Measurements from ENCODE around the gene SYNE1.

Gene SYNE1

DNA sequence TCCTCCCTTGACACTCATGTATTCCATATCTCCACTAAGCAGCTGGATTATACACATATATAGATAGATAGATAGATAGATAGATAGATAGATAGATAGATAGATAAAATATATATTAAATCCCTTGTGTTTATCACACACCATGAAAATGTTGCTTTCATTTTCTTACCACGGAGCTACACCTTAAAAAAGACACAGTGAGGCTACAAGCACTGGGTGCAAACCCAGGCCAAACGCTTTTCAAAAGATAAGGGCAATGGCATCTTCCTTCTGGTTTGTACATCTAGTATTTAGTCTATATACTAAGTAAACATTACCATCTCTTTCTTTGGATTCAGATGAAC, 452.6 kb downstream of the SYNE1 start:
- DNase-seq (ENCODE audit: low spot score): no peak

DNA sequence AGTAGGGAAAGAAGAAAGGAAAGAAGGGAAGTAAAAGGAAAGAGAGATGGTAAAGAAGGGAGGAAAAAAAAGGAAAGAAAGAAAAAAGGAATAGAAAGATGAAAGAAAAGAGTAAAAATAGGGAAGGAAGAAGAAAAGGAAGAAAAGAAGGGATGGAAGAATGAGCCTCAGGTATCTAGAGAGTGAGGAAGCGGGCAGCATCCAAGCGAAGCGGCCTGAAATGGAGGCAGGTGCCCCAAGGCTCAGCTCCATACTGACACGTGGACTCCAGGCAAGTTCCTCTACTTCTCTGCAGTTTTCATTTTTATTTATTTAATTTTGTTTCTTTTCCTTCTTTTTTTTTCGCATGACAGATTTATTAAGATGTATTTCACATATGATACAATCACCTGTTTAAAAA, 456.6 kb downstream of the SYNE1 start:
- no peak for DNase-seq (ENCODE audit: low spot score)

DNA sequence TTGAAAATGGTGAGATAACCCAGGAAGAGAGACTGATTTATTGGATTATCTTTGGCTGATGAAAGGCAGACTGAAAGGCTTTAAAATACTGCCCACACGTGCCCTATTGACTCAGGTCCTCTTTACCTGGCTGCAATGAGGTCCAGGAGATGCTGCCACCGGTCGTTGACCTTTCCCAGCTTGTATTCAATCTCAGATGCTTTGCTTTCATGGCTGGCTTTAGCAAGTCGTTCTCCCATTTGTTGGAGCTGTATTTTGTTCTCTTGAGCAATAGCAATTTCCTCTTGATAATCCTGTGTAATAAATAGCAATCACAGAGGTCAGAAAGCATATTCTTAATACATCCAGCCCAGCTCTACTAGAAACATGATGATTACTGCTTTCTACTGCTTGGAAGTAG, 460.9 kb downstream of the SYNE1 start:
- no peak for DNase-seq (ENCODE audit: low spot score)

DNA sequence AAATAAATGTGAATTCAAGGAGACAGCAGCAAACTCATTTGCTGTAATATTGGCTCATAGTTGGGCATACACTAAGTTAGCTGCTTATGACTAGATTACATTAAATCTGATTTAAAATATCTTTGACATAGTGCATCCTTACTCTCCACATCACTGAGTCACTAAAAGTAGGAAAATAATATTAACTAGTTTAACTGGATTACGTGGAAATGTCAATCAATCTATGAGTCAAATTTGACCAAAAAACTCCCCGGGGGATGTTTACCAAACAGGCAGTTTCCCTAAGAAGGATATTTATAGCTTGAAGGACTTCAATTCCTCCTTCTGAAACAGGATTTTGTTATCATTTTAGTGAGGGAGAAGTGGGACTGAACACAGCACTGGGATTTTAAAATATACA, 463.2 kb downstream of the SYNE1 start:
- no peak for DNase-seq (ENCODE audit: low spot score)

DNA sequence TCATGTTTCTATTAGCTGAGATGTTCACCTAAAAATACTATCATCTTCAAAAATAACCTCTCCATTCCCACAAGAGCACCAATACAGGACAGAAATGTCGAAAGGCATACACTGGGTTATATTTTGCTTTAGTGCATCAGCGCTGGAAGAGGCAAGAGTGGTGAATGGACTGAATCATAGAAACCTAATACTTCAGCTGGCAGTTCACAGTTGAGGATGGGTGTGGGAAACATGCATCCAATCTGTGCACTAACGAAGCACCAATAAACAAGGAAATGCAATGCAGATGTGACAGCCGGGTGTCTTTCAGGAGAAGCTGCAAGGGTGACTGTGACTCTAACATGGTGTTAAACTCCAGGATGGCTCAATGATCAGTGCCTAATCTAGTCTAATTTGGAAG, 463.8 kb downstream of the SYNE1 start:
- DNase-seq (ENCODE audit: low spot score): no peak

DNA sequence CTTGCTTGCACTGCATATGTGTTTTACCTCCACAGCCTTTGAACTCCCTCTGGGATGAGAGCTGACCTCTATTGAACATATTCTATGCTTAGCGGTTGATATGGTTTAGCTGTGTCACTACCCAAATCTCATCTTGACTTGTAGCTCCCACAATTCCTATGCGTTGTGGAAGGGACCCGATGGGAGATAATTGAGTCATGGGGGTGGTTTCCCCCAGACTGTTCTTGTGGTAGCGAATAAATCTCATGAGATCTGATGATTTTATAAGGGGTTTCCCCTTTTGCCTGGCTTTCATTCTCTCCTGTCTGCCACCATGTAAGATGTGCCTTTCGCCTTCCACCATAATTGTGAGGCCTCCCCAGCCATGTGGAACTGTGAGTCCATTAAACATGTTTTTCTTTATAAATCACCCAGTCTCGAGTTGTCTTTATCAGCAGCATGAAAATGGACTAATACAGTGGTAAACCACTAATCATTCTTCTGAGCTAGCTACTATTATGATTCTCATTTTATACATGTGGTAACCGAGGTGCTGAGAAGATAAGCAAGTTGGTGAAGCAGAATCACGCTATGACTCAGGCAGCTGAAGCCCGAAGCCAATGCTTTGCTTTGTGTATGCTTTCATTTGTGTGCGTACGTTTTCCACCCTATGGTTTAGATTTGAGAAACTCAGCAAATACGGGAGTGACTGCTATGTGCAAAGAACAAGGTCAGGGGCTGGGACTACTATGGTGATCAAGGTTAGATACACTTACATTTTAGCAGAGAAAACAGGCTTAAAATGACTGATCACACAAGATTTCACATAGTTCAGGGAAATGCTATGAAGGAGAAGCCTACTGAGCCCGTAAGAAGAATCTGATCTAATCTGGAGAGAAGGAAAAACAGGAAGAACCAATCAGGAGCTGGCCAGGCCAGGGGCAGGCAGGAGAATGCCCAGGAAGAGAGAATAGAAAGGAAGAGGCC, 466.2 kb downstream of the SYNE1 start:
- DNase-seq (ENCODE audit: low spot score): no peak

DNA sequence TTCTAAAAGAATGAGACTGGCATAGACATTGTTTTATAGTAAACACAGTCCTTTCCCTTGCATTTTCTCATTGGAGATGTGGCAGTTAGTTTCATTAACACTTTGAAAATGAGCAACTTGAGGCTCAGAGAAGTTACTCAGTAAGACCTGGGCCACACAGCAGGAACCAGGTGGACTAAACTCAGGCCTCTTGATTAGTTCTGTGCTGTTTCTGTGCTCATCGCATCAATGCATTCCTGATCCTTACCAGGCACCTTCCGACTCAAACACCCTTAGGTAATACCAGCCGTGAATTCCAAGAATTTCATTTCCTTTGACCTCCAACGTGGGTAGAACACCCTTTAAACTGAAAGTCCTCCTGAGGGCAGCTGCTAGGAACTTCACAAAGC, 466.9 kb downstream of the SYNE1 start:
- DNase-seq (ENCODE audit: low spot score): no peak

DNA sequence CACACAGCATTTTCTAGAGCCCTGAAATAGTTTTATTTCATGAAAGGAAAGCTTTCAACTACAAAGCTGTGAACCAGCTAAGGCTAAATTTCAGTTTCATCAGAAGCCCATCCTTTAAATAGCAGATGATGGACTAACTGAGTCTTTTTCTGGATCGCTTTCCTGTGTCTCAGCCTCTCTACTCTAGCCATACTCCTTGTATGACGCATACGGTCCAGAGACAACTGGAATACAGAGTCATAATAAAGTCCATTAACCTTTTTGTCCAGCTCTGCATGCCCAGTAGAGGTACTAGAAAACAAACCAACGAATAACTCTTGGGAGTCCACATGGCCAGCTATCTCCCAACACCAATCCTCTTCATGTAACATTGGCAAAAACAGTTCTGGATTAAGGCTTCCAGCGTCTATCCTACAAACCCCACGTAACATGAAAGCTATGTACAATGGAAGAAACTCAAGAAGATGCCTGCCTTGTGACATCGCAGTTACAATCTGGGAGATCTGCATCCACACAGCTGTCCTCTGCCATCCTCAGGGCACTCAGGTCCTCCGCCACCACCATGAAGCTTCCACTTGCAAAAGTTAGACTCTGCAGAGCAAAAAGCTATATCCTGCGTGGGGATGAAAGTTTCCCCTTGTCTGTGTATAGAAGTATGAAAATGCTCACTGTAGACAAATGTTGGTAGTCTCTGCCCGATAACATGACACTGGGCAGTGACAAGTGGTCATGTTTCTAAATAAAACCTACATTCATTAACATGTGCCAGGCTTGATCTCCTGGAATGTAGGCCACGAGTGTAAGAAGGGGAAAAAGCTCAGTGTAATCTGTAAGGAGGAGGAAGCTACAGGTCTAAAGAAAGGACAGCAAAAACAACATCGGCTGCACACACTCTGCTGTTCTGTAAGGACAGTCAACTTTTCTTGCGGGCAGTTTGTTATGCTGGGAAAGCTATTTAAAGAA, 469.2 kb downstream of the SYNE1 start:
- DNase-seq (ENCODE audit: low spot score): no peak

DNA sequence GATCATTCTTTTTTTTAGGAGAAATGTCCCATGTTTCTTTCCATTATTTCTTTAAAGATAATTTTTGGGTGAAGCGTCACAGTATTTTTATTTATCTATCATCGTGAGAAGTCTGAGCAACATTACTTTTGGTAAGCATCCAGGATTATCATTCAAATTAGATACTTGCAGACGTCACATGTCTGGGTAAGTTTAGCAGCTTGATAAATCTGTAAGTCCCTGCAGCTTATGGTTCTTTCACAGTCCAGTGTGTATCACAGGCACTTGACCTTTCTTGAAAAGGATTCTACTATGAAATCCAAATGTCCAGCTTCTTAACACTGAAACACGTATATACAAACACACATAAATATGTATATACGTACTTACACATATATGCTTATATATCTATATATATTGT, 470.3 kb downstream of the SYNE1 start:
- no peak for DNase-seq (ENCODE audit: low spot score)

DNA sequence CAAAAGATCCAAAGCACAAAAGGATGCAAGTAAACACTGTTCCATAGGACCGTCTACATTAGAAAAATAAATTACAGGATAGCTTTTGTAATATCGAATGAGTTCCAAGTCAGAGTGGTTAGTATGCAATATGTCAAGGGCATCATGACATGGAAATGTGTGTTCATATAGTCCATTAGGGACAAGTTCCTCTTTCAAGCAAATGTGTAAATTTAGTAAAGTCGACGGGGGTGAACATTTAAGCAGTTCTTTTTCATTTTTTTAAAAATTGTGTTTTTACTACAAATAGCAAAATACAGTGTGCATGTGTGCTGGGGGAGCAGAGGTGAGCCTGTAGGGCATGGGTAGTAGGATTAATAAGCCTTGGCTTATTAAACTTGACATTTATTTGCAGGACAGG, 470.7 kb downstream of the SYNE1 start:
- DNase-seq (ENCODE audit: low spot score): no peak

DNA sequence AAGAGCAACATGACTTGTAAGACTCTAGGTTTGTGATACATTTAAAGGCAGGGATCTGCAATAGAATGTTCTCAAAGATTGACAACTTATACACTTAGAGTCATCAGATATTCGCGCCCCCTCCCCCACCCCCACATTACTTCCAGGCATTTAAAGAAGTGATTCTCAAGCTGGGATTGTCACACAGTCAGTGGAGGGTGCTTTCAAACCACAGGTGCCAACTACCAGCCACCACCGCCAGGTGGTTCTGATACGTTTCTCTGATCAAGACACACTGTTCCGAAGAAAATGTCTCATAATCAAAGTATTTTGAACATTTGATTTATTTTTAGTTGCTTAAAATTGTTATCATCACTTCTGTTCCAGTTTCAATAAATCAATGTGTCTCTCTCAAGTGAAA, 472.2 kb downstream of the SYNE1 start:
- no peak for DNase-seq (ENCODE audit: low spot score)

DNA sequence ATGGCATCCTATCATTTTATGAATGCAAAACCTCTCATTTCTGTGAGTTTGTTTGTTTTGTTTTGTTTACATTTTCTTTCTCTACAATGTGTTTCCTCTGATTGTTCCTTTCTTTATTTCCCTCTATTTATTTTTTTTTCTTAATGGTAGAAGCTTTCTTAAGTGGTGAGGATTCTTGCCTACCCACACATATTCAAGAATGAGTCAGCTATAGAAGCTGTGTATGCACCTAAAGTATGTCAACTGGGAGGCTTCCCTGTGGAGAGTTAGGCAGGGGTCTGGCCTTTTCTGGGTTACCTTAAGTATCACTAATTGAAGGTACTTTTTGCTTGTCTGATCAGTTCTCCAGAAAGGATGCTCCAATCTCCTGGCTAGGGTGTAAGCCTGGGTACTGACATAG, 475.7 kb downstream of the SYNE1 start:
- DNase-seq (ENCODE audit: low spot score): no peak

DNA sequence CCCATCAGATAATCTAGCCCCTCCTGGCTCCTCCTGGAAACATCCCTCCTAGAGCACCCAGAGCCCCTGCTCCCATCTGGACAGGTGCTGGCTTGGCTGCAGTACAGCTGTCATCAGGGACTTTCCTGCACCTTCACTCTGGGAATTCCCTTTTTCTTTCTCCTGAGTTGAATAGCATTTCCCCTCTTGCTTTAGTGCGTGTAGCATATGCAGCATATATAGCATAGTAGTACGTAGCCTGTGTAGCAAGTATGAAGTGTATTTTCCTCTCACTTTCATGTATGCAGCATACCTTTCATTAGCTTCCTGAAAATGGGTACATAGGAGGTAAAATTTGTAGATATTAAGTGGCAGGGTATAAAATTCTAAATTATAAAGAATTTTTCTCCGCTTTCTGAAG, 476.8 kb downstream of the SYNE1 start:
- DNase-seq (ENCODE audit: low spot score): no peak

DNA sequence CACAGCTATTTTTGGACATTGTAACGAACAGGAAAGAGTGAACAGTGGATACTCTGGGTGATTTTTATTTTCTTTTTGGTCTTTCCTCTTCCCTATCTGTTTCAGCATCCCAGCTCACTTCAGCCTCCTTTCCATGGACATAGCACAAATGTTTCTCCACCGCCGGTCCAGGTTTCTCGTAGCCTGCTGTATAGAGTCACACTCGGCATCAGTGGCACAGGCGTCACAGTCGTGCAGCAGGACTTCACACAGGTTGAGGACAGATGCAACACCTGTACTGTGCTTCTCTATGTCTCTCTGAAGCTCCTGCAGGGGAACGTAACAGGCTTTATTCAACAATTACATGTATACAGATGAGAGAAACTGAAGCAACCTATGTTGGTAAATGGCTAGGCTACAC, 481.4 kb downstream of the SYNE1 start:
- DNase-seq (ENCODE audit: low spot score): no peak

DNA sequence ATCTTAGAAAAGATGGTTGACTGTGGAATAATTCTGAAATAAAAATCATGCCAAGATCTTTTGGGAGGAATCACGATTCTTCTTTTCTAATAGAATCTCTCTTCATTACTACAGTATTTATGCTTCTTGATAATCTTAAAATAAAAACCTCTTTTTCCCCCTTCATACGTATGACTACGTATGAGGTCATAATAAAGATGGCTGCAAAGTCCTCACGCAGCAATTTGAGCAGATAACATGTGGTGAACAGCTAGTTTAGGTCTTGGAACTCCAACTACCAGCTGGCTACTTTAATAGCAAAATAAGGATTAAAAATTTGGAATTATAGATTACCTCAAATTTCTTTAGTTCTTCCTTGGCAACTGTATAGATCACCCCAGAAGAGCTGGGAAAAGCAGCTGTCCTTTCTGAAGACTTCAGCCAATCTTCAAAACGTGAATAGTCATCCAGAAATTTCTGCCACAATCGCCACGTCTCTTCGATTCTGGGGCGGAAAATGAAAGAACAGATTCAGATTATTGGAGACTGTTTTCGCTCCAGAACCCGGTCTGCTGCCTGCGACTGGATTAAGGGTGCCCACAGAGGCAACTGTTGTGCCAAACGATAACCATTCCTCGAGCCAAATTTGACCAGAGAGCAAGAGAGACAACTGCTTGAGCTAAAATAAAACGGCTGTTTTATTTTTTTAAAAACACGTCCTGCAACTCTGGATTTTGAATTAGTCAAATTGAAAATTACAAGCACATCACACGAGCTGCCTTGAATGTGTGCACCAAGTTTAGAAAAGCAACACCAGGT, 482.4 kb downstream of the SYNE1 start:
- no peak for DNase-seq (ENCODE audit: low spot score)

DNA sequence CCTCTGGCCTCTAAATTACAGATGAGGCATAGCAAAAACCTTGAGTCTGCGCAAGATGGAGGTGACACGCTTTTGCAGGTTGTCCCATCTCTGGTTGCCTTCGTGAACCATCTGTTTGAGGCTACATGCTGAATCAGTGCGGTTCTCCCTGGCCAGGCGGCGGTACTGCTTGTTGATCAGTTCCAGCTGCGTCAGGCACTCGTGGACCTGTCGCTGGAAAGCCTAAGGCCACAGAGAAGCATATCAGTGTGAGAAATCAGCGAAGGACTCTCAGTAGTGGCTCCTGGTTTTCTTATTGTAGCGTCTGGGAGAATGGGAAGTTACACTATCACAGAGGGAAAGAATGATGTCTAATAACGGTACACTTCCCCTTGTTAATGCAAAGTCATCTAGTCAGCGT, 485.2 kb downstream of the SYNE1 start:
- no peak for DNase-seq (ENCODE audit: low spot score)

DNA sequence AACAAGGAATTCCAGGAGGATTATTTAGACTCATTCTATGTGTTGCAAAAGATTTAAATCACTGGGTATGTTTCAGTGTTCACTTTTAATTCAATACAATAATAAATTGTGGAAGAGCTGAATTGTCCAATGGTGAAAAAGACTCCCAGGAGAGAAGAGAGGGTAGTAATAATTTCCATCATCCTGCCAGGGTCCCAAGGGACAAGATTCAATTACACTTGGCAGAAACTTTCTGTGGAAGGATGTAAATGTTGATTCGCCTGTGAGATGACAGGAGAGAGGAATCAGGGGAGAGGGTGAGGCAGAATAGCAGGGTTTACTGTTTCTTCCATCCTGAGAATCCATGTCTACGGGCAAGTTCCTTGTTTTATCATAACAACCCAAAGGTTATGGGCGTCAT, 487.0 kb downstream of the SYNE1 start:
- no peak for DNase-seq (ENCODE audit: low spot score)

DNA sequence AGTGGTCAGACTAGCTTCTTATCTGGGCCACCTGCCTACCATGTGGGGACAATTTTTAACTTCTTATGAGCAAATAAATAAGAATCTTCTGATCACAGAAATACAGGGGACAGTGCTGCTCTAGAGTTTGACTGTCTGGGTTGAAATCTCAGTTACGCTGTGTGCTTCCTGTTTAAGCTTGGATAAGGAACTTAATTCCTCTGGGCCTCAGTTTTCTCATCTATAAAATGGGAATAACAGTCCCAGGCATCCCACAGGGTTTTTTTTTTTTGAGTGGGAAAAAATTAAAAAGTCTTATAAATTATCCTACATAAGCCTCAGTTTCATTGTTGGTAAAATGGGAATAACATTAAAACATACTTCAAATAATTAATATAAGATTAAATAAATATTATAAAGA, 488.8 kb downstream of the SYNE1 start:
- DNase-seq (ENCODE audit: low spot score): no peak

DNA sequence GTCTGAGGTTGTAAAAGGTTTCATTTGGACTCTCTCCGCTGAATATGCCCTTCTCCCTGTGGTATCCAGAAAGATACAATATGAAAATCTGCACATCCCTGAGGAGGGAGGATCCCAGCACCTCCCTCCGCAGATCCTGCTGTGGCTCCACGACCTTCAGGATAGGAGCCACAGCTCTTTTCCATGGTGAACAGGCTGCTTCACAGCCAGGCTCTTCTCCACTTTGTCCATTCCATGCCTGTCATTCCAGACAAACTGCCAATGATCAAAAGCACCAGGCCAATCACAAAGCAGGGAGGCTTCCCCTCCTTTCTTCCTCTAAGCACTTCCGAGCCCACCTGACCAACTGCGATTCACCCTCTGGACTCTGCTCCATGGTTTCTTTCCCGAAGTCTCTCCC, 489.9 kb downstream of the SYNE1 start:
- DNase-seq (ENCODE audit: low spot score): no peak

DNA sequence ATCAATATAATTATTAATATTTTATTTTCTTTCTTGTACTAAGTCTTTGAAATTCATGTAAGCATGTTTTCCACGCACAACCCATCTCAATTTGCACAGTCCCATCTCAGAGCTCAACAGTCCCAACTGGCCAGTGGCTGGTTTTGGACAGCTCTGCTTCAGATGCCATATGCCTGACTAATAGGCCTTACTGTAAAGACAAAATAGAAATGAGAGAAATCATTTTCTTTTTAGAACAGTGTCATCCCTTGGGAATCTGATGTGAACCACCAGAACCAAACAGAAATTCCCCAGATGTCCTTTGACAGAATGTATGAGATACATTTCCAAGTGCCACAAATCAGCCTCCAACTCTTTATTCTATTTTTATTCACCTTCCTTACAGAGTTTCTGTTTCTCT, 490.8 kb downstream of the SYNE1 start:
- no peak for DNase-seq (ENCODE audit: low spot score)

DNA sequence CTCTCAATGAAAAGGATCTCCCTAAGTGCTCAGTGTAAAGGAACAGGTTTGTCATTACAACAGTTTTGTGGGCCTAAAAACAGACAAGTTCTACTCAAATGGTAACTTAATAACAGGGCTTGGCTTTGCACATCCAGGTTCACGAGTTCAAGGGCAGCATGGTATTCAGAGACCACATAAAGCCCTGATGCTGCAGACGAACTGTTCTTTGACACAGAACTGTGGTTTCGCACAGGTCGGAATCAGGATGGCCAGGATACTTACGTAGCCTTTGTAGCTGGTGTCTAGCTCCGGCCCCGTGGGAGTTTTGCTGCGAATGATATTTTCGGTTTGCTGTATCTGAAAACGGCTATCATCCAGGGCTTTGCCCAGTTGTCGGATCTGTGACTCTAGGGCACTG, 493.8 kb downstream of the SYNE1 start:
- no peak for DNase-seq (ENCODE audit: low spot score)

DNA sequence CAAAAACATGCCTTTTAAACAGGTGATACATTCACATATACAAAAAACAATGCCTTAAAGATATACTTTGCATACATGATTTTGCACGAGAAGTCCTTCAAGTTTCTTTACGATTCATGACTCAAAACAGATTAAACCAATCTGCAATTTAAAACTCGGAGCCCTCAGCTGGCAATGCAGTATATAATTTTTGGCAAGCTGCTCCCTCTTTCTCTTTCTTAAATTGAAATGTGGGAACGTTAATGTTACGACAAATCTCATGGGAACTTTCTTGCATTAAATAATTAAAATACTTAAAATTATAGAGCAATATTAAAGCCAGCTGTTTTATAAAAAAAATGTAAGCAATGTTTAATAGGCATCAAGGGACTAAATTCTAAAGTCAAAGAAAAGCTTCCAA, 495.1 kb downstream of the SYNE1 start:
- DNase-seq (ENCODE audit: low spot score): no peak
